Urothelium cell line (cell line): ENCODE data around the gene B4GALNT2.
A peak's percentile ranks its signal among the peaks of the same experiment; 100 is the strongest.
"Not testable (repeated sequence)": the region's sequence is repeated elsewhere in the genome, so short reads cannot be mapped to it uniquely, and the experiment has no call there.

Experiments
- DNase-seq: peaks from one replicate; pipeline ENCODE4 v3.0.0; 2011; ENCODE audit warnings: low spot score, mixed read lengths
- FAIRE-seq: peaks from 2 replicates; lab custom pipeline; 2011; peaks lifted over from hg19 to GRCh38; lab: Jason Lieb, UNC

B4GALNT2 gene

DNA sequence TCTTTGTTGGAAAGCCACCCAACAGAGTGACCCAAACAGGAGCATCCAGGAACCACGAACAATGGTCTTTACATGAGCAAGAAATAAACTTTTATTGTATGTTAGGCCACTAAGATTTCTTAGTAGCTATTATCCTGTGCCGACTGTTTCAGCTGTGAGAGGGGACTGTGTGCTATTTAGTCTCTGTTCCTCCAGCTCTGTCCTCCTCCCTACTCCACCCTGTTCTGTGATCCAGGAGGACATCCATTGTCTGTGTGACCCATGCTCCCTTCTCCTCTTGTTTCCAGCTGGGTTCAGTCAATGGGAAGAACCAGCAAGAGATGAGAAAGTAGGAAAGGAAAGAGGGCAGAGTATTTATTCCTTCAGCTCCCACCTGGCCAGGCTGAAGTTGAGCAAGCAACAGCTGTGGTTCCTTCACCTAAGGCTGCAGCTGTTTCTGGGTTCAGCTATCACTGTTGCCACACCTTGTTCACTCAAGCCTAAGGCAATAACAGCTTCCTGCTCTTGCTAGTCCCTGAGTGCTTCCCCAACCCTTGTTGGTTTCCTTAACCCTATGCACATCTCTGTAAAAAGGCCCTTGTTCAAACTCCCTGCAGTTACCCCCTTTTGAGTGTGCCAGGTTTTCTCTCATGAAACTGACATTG is 14.9 kb upstream of the B4GALNT2 start:
- DNase-seq (no peak), FAIRE-seq (no peak)

DNA sequence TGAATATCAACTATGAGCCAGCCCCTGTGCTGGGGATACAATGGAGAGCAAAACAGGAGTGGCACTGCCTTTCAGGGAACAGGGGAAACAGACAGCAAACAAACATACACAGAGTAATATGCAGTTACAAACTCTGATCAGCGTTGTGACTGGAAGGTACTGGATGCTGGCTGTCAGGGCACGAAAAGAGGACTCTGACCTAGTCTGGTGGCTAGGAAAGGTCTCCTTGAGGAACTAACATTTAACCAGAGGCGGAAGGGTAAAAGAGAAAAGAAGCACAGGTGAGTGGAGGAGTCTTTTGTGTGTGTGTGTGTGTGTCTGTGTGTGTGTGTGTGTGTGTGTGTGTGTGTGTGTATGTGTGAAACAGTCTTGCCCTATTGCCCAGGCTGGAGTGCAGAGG is 12.4 kb upstream of the B4GALNT2 start:
- DNase-seq (no peak), FAIRE-seq (no peak)

DNA sequence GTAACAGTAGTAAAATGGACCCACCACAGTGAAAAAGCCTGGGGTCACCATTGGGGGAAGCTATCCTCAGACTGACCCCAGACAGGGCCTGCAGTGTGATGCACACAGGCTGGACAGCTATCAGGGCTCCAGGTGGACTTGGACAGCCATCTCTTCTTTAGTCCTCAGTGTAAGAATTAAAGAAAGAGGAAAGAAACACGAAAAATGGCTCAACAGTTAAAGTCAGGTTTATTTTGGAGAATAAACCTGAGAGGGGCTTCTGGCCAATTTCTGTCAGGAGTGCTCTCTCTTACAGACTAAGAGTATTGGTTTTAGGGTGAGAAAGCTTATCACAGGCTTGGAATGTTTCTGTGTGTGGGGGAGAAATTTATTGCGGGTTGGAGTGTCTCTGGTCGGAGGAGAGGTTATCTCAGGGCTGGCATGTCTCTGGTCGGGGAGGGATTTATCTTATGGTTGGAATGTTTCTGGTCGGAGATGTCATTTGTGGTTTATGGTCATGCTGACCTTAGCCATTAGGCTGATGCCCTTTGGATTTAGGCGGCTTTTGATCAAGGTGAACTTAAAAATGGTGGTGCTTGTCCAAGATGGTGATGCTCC is 10.8 kb upstream of the B4GALNT2 start:
- DNase-seq: no peak
- FAIRE-seq: no peak

DNA sequence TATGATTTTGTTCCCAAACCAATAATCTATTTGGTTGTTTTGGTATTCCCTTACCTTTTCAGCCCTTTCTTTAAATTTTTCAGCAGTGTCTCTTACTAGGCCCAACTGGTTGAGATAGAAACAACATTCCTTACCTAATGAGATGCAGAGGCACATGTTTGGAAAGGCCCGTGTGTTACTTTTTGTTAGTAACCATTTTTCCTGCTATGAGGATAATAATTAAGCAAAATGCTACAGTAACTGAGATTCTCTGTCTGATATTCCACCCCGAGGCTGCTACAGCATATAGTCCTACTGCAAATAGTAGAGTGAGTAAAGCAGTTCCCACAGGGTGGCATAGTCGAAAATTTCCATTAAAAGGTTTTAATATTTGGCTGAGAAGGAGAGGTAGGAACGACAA is 10.0 kb upstream of the B4GALNT2 start:
- no peak for DNase-seq
- no peak for FAIRE-seq

DNA sequence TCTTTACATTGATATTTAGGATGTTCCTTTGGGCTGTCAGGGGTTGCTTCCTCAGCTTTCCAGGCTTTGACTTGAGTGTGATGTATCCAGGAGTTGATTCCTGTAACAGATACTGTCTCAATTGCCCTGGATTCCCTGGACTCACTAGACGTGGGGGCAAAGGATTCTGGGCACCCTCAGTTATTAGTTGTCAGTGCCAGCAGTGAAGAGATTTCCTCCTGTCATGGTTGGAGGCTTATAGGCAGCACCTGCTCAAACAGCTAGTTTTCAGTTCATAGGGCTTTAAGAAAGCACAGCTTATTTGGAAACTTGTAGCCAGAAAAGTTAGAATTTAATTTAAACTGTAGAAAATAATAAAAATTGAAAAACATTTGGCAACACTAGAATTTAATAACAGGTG is 9.5 kb upstream of the B4GALNT2 start:
- DNase-seq (no peak), FAIRE-seq (no peak)

DNA sequence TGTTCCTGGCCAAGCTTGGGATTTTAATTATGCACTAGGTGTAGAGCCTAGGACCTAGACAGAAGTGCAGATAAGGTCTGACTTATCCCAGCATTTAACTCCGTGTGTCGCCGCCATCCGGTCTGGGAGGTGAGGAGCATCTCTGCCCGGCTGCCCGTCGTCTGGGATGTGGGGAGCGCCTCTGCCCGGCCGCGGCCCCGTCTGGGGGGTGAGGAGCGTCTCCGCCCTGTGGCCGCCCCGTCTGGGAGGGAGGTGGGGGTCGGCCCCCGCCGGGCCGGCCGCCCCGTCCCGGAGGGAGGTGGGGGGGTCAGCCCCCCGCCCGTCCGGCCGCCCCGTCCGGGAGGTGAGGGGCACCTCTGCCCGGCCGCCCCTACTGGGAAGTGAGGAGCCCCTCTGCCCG is 7.1 kb upstream of the B4GALNT2 start:
- DNase-seq (no peak), FAIRE-seq (no peak)

DNA sequence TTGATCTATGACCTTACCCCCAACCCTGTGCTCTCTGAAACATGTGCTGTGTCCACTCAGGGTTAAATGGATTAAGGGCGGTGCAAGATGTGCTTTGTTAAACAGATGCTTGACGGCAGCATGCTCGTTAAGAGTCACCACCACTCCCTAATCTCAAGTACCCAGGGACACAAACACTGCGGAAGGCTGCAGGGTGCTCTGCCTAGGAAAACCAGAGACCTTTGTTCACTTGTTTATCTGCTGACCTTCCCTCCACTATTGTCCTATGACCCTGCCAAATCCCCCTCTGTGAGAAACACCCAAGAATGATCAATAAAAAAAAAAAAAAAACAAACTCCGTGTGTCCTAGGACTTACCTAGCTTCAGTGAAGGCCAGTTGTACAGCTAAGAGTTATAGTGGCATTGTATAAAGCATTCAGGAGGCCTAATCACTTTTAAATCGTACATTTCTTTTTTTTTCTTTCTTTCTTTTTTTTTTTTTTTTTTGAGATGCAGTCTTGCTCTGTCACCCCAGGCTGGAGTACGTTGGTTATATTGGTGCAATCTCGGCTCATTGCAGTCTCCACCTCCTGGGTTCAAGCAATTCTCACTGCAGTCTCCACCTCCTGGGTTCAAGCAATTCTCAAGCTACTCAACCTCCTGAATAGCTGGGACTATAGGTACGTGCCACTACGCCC is 6.2 kb upstream of the B4GALNT2 start:
- not testable (repeated sequence) for FAIRE-seq, DNase-seq

DNA sequence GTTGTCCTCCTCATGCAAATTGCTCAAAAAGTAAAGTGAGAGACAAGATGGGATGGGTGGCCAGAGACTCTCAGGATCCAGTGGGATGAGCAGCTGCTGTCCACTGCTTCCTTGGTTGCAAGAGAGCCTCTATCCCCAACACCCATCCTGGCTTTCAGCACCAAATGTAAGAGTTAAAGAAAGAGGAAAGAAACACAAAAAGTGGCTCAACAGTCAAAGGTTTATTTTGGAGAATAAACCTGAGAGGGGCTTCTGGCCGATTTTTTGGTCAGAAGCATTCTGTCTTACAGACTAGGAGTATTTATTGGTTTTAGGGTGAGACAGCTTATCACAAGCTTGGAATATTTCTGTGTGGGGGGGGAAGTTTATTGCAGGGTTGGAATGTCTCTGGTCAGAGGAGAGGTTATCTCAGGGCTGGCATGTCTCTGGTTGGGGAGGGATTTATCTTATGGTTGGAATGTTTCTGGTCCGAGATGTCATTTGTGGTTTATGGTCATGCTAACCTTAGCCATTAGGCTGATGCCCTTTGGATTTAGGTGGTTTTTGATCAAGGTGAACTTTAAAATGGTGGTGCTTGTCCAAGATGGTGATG is 3.1 kb upstream of the B4GALNT2 start:
- not testable (repeated sequence) for FAIRE-seq, DNase-seq

DNA sequence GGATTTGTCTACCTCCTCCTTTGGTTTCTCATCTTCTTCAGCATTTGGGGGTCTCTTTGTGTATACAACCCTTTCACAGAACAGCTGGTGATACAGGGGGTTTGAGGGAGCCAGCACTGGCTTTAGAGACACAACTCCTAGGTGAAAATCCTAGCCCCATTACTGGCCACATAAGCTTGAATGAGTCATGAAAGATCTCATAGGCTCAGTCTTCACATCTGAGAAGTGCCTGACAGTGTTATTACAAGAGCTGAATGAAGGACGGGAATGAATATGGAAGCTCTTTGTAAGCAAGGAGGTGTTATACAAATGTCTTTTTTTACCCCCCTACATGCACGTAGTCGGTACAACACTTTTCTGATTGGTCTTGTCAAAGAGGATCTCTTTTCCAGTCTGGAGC is 1.7 kb upstream of the B4GALNT2 start:
- no peak for FAIRE-seq

DNA sequence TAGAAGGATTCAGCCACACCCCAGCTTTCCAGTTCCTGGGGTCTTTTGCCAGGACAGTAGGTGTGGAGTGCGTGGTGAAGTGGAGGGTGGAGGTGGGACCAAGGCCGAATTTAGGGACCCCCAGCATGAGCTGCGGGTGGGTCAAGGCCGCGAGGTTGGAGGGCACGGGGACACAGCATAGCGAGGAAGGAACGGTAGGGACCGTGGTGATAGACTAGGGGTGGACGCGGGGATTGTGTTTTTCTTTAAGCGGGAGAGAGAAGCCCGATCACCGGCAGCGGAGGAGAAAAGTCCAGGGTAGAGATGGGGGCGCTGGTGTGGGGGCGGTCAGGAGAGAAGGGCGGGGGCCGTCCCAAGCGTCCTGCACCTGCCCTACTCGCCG is 261 bp upstream of the B4GALNT2 start:
- FAIRE-seq (no peak), DNase-seq (no peak)

More for the DNA sequence above, 1.7 kb upstream of the B4GALNT2 start:
- DNase-seq: no peak

DNA sequence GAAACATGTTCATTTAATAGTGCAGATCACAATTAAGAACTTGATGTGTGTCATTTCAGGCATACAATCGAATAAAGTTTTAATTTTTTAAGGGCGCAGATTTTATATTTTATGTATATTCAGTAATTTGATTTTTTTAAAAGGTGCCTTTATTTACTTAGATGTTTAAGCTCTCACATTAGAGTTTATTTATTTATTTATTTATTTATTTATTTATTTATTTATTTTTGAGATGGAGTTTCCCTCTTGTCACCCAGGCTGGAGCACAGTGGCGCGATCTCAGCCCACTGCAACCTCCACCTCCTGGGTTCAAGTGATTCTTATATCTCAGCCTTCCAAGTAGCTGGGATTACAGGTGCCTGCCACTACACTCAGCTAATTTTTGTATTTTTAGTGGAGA is 3.8 kb downstream of the B4GALNT2 start:
- DNase-seq: no peak
- FAIRE-seq: no peak

DNA sequence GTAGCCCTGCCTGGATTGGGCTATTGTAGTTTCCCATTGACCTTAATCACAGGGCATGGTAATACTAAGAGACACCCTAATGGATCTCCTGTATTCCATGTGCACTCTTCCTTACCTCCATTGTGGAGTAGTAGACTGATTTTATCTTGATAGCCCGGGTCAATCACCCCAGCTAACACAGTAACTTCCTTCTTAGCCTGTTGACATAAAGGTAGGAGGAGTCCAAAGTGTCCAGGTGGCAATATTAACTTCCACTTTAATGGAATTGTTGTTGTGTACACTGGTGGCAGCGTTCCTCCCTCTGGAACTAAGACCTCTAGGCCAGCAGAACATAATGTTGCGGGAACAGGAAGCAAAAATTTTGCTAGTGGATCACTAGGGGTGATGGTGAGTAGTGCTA is 13.1 kb downstream of the B4GALNT2 start:
- not testable (repeated sequence) for DNase-seq, FAIRE-seq

DNA sequence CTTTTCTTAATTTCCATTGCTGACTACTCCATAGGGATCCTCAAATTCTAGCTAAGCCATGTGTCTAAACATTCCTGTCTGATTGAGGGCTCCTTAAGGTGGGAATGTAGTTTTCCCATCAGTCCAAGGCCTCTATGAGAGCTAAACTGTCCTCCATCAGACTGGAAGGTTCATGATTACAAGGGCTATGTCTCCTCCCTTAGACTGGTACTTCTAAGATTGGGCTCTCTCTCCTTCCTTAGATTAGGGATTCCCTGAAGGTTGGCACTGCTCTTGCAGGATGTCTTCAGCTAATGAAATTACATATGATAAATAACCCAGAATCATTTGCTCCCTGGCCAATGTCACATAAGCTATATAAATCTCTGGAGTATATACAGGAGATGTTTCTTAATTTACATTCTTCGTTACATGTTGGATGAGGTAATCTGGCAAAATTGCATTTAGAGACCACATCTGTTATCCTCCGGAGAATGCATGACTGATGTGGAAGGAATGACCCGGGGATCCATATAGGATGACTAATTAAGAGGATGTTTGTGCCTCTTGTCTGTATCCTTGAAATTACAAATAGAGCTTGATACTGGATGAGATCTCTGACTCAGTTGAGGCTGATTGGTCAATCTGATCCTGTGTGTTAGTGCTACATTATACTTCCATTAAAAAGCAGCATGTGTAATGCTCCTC is 14.2 kb downstream of the B4GALNT2 start:
- peak; percentile 82 for DNase-seq
- no peak for FAIRE-seq

DNA sequence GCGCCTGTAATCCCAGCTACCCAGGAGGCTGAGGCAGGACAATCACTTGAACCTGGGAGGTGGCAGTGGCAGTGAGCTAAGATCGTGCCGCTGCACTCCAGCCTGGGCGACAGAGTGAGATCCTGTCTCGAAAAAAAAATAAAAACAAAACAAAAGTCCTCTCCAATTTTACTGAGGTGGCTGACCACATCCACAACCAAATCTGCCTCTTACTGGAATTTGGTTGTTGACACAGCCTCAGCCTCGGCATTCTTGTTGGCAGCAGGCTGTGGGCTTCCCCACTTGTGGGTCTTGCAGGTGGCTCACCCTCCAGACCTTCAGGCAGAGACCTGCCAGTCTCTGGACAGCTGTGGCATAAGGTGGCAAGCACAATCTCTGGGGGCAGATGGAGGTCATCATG is 15.6 kb downstream of the B4GALNT2 start:
- FAIRE-seq: no peak
- peak; percentile 44 for DNase-seq

DNA sequence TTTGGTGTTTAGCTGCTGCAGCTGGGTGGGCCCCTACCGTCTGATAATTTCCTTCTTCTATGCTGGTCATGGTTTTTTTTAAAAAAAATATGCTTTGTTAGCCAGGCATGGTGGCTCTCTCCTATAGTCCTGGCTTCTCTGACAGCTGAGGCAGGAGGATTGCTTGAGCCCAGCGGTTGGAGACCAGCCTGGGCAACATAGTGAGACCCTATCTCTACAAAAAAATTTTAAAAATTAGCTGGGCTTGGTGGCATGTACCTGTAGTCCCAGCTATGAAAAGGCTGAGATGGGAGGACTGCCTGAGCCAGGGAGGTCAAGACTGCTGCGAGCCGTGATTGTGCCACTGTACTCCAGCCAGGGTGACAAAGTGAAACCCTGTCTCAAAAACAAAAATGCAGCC is 19.4 kb downstream of the B4GALNT2 start:
- DNase-seq (no peak), FAIRE-seq (no peak)

DNA sequence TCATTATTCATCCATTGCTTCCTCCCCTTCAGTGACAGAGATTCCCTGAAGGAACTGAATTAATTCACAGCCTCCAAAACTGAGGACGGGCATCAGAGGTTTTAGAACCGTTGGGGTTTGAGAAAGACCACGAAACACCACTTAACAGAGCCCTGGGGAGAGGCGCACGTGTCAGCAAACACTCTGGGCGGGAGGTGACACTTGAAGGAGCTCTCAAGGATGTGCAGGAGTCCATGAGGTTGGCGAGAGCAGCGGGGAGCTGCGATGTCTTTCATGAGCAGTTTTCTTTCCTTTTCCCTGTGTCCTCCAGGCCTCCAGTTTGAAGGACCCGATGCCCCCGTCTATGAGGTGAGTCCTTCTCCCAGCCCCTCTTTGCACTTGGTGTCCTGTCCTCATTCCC is 23.7 kb downstream of the B4GALNT2 start:
- FAIRE-seq (no peak), DNase-seq (no peak)

DNA sequence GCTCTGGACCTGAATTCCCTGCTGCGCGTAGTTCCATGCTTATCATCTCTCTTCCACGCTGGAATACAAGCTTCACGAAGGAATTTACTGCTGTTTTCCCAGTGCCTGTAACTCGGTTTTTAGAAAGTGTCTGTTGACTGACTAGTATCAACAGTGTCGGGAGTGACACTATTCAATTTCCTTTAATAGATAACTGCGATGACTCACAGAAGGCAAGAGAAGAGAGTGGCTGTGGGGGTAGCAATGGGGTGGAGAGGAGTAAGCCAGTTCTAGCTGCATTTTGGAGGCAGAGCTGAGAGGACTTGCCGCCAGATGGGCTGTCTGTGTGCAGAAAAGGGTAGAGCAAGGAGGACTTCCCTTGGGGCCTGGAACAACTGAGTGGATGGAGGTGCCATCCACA is 25.2 kb downstream of the B4GALNT2 start:
- FAIRE-seq (no peak), DNase-seq (peak; percentile 46)

DNA sequence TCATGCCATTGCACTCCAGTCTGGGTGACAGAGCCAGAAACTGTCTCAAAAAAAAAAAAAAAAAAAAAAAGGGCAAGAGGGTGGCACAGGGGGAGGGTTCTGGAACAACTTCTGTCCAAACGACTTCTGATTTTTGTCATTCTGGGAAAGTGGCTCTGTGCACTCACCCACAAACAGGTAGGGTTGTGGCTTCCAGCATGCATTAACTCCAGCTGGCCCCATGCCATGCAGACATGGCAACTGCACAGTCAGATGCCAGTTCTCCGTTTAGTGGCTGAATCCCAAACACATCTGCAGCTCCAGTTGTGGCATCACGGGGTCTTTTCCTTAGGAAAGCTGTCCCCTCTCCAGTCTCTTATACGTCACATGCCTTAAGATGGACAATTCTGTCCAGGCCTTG is 30.3 kb downstream of the B4GALNT2 start:
- FAIRE-seq: no peak
- no peak for DNase-seq

DNA sequence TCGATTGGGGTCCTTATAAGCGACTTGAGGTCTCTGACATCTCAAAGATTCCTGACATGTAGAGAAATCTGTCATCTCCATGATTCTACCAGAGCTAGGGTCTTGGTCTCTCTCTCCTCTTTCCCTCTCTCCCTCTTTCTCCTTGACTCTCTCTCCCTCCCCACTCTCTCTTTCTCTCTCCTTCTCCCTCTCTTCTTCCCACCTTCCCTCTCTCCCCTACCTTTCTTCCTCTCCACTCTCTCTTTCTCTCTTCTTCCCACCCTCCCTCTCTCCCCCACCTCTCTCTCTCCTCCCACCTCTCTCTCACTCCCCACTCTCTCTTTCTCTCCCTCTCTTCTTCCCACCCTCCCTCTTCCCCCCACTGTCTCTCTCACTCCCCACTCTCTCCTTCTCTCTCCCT is 32.6 kb downstream of the B4GALNT2 start:
- FAIRE-seq: no peak
- no peak for DNase-seq

DNA sequence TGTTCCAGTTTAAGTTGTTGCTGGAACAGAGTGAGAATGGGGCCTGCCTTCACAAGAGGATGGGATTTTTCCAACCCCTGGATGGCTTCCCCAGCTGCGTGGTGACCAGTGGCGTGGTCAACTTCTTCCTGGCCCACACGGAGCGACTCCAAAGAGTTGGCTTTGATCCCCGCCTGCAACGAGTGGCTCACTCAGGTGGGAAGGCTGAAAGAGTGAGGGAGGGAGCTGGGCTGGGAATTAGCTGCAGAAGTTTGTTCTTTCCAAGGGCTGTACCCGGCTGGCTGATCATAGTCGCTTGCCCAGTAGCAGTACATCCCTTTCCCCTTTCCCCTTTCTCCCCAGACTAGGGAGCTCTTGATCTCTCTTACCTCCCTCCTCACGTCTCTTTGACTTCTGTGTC is 36.1 kb downstream of the B4GALNT2 start:
- FAIRE-seq (no peak), DNase-seq (no peak)

DNA sequence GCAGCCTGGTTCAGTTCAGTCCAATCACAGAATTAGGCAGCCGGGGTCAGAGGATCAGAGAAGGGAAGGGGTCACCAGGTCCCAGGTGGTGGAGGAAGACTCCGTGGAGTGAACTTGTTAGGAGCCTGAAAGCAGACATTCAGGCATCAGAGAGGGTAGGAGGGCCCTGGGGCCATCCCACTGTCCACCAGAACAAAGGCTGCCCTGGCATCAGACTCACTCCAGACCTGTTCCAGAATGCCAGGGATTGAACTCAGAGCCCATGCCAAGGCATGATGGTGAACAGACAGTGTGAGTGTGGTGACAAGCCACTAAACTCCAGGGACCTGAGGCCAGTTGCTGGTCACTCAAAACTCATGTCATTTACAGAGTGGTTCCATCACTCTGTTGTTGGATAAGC is 37.6 kb downstream of the B4GALNT2 start:
- DNase-seq (no peak), FAIRE-seq (no peak)
